Naive B cell (primary cell): ENCODE results near the gene WIPF3. TPM values are rescaled to one million over a fixed set of nuclear protein-coding genes. Genes with fewer than 3 reads are reported as not detected.

ENCODE experiments used
- ATAC-seq, 2 donors: fragments of 150-1000 bp; cut with Tn5 transposase; 2 replicates each; pipeline ENCODE4 v1.10.0; 2021; ENCODE audit warnings: low read depth in 2 of 2, mild to moderate bottlenecking in 2 of 2, moderate library complexity in 2 of 2
- DNase-seq: peaks from one replicate; pipeline ENCODE4 v3.0.0; 2022
- H3K27ac Mint-ChIP-seq, 6 donors: one replicate each; pipeline ENCODE4 v1.8.0; 2020 to 2022; ENCODE audit warnings: mild to moderate bottlenecking in 6 of 6, mixed read lengths in 6 of 6, moderate library complexity in 5 of 6, inconsistent platforms in 2 of 6
- H3K27me3 Mint-ChIP-seq, 3 donors: one replicate each; pipeline ENCODE4 v1.8.0; 2021 to 2022; ENCODE audit warnings: mixed read lengths in 3 of 3, mild to moderate bottlenecking in 1 of 3
- H3K36me3 Mint-ChIP-seq, 2 donors: one replicate each; pipeline ENCODE4 v1.8.0; 2020 to 2022; ENCODE audit warnings: mixed read lengths in 2 of 2, inconsistent platforms in 1 of 2, mild to moderate bottlenecking in 1 of 2
- H3K4me1 Mint-ChIP-seq, 3 donors: one replicate each; pipeline ENCODE4 v1.8.0; 2020 to 2022; ENCODE audit warnings: mixed read lengths in 3 of 3, inconsistent platforms in 1 of 3, mild to moderate bottlenecking in 1 of 3, moderate library complexity in 1 of 3
- H3K4me3 Mint-ChIP-seq, 8 donors: one replicate each; pipeline ENCODE4 v1.8.0; 2020 to 2022; ENCODE audit warnings: mild to moderate bottlenecking in 8 of 8, mixed read lengths in 8 of 8, moderate library complexity in 8 of 8, inconsistent platforms in 2 of 8
- H3K9me3 Mint-ChIP-seq, 7 donors: one replicate each; pipeline ENCODE4 v1.8.0; 2020 to 2022; ENCODE audit warnings: mixed read lengths in 7 of 7, mild to moderate bottlenecking in 5 of 7, inconsistent platforms in 2 of 7, moderate library complexity in 1 of 7
- polyA plus RNA-seq, 6 donors: library from polyadenylated mRNA; unstranded; fragments of 300-500 nt; fragmentation: Illumina TruSeq; gene quantifications; one replicate each; pipeline ENCODE4 v1.2.3, GENCODE V29; 2021; ENCODE audit warnings: low read depth in 6 of 6

The WIPF3 gene
- polyA plus RNA-seq, 6 donors from 2014 or later = 0.16 TPM; not detected in 5

DNA sequence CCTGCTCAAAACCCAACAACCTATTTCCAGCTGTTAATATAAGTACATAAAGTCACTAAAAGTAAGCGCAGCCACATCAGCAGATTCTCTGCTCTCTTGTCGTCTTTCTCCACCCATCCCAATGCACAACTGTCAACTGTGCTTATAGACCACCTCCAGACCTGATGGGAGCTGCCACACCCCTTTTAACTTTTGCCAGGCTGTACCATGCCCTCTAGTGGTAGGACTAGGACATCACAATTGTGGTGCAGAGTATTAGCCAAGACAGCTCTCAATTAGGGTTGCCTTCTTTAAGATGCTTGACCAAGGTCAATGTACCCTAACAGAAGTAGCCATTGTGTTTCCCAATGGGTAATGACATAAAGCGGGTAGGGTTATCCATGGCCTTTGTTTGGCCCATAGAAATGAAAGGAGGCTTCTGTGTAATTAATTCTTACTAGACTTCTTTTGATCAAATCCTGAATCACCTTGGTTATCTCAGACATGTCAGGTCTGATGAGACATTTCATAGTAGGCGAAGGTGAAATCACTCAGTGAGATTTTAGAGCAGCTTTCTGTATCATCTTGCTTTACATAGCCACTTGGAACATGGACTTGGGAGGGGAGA, 115.2 kb downstream of the WIPF3 start:
- Mint-ChIP-seq H3K4me3 (no peak overlapping the region), H3K36me3 (peaks cover 6 to 19% of the 10 kb centered on the region in 2 donors), H3K27ac (peak overlapping the region in 1 of 6 donors; percentile 65), H3K9me3 (no peaks in the 10 kb centered on the region), H3K4me1 (peaks cover 0 to 4% (median 0%) of the 10 kb centered on the region in 3 donors), H3K27me3 (no peaks in the 10 kb centered on the region)
- DNase-seq = peak; percentile 38
- ATAC-seq = peak; percentile 80 to 85

DNA sequence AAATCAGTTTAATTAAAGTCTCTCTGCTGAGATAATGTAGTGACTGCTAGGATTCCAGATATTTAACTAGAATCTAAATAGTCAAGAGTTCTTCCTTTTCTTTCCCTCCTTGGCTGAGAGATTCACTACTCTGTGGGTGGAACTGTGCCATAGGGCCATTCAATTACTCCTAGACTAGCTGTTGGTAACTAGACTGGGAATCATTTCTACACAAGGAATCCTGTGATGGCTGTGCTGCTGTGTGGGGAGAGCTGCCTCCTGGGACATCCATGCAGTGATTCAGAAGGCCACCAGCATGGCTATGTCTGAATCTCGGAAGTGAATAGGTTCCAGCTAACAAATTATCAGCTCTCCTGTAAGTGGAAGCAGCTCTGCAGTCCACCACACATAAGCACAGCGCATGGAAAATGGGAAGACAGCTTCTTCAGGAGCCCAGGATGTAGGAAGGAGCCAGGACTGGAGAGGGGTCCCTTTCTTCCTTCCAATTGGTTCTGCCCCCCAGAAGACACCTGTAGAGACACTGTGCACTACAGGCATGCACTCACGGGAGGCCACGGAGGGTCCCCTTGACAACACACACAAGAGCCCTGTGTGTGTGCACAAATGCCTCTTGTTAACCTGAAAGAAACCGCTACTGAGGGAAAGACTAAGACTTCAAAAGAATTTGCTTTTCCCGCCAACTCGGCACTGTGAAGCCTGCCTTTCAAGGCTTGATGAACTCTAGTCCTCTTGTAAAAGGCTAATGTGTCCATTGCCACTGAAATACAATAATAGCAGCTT, 116.8 kb downstream of the WIPF3 start:
- Mint-ChIP-seq H3K9me3 (no peaks in the 10 kb centered on the region), H3K36me3 (peaks cover 6 to 19% of the 10 kb centered on the region in 2 donors), H3K4me1 (peaks cover 0 to 4% (median 0%) of the 10 kb centered on the region in 3 donors), H3K4me3 (no peak overlapping the region), H3K27me3 (no peaks in the 10 kb centered on the region), H3K27ac (peak overlapping the region in 1 of 6 donors; percentile 29)
- ATAC-seq (no peak), DNase-seq (no peak)

- H3K27ac Mint-ChIP-seq = peak overlapping the region in 2 of 6 donors; percentile 6 to 68
- H3K9me3 Mint-ChIP-seq = no peaks in the 10 kb centered on the region
- peaks cover 0 to 4% (median 0%) of the 10 kb centered on the region in 3 donors for H3K4me1 Mint-ChIP-seq
- DNase-seq = no peak
- peaks cover 6 to 19% of the 10 kb centered on the region in 2 donors for H3K36me3 Mint-ChIP-seq
- H3K4me3 Mint-ChIP-seq = no peak overlapping the region
- H3K27me3 Mint-ChIP-seq = no peaks in the 10 kb centered on the region
- ATAC-seq = no peak
Observed at GRCh38 chr7:29924006-29924405, 117.7 kb downstream of the WIPF3 start.

DNA sequence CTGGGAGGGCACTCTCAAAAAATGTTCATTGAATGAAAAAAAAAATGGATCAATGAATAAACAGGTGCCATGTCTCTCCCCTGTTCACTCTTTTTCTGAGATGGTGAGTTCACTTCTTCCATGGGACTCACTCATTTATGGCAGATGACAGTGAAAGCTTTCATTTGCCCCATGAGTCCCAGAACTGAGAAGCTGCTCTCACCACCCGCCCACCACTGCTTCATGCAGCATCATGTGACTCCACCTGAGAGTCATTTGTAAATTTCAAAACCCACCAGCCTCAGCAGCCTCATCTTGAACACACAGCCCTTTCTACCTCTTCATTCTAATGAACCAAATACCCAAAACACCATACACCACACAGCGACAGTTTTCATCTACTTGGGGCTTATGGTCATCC, 118.4 kb downstream of the WIPF3 start:
- Mint-ChIP-seq H3K27me3 (no peaks in the 10 kb centered on the region), H3K36me3 (peaks cover 6 to 19% of the 10 kb centered on the region in 2 donors), H3K27ac (peak overlapping the region in 1 of 6 donors; percentile 68), H3K9me3 (no peaks in the 10 kb centered on the region), H3K4me1 (peaks cover 0 to 4% (median 0%) of the 10 kb centered on the region in 3 donors), H3K4me3 (no peak overlapping the region)
- ATAC-seq (no peak), DNase-seq (no peak)

GRCh38 chr7:29926216-29926615, 119.9 kb downstream of the WIPF3 start:
- H3K36me3 Mint-ChIP-seq = peaks cover 6 to 19% of the 10 kb centered on the region in 2 donors

DNA sequence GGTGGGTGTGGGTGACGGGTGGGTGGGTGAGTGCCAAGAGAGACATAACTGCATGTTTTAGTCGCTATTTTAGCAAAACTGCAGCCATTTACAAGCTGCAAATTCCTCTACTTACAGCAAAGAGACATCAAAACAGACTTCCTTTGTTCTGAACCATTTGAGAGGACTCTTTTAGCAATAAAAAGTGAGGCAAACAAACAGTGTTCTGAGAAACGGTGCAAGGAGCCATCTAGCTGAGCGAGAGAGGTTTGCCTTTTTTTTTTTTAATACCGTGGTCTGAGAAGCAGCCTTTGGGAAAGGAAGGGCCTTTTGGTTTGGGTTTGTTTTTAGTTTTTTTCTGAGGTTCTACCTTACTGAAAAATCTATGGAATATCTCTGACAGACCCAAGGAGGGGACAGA, 120.4 kb downstream of the WIPF3 start:
- Mint-ChIP-seq H3K4me1 (no peaks in the 10 kb centered on the region), H3K4me3 (peak overlapping the region in 1 of 8 donors; percentile 25), H3K9me3 (no peaks in the 10 kb centered on the region), H3K27me3 (no peaks in the 10 kb centered on the region), H3K36me3 (peaks cover 6 to 19% of the 10 kb centered on the region in 2 donors), H3K27ac (no peak overlapping the region)
- DNase-seq (no peak), ATAC-seq (no peak)

More at GRCh38 chr7:29926216-29926615, 119.9 kb downstream of the WIPF3 start:
- Mint-ChIP-seq H3K9me3 (no peaks in the 10 kb centered on the region), H3K27me3 (no peaks in the 10 kb centered on the region), H3K4me1 (peaks cover 0 to 3% (median 0%) of the 10 kb centered on the region in 3 donors), H3K27ac (no peak overlapping the region), H3K4me3 (no peak overlapping the region)
- DNase-seq (no peak), ATAC-seq (no peak)

DNA sequence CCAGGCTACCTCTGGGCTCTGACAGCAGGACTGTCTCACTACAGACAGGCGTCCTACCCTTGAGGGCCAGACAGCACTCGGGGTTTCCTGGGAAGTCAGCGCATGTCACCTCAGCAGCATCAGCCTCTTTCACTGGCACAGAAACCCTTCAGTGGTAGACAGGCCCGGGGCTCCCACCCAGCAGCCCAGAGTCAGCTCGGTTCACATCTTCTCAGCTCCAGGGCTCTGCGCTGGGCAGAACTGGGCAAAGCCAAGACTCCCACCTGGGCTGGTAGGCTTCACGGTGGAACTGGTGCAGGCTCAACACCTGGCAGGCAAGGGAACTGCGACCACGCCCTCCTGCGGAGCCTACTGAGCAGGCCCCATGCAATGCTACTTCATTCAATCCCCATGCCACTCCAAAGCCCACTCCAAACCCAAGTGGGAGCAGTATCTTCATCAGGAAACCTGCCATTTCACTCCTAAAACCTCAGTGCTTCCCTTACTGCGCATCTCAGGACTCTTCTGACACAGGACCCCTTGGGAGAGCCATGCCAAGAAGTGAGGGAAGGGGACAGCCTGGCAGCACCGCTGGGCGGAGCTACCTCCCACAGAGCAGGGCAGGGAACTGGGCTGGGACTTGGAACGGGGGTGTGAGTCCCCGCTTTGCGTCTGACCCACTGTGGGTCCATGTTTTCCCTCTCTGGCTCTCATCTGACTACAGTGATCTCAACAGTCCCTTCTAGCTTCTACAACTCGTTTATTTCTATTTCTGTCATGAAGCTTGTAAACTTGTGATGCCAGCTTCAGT, 122.9 kb downstream of the WIPF3 start:
- ATAC-seq (no peak), DNase-seq (no peak)
- no peaks in the 10 kb centered on the region for H3K27me3 Mint-ChIP-seq
- H3K27ac Mint-ChIP-seq = no peak overlapping the region
- no peaks in the 10 kb centered on the region for H3K9me3 Mint-ChIP-seq
- H3K4me3 Mint-ChIP-seq = peak overlapping the region in 1 of 8 donors; percentile 22
- no peaks in the 10 kb centered on the region for H3K4me1 Mint-ChIP-seq
- H3K36me3 Mint-ChIP-seq = peaks cover under 1 to 17% of the 10 kb centered on the region in 2 donors

GRCh38 chr7:29935111-29935510, 128.8 kb downstream of the WIPF3 start:
- Mint-ChIP-seq H3K36me3 (peaks cover 10 to 13% of the 10 kb centered on the region in 2 donors), H3K27me3 (no peaks in the 10 kb centered on the region), H3K4me3 (no peak overlapping the region), H3K27ac (no peak overlapping the region), H3K9me3 (peaks cover 0 to 5% (median 0%) of the 10 kb centered on the region in 7 donors), H3K4me1 (no peaks in the 10 kb centered on the region)
- DNase-seq = no peak
- ATAC-seq = no peak

- no peak for DNase-seq
- H3K36me3 Mint-ChIP-seq = peaks cover 10 to 13% of the 10 kb centered on the region in 2 donors
- peaks cover 0 to 5% (median 0%) of the 10 kb centered on the region in 7 donors for H3K9me3 Mint-ChIP-seq
- H3K4me1 Mint-ChIP-seq = no peaks in the 10 kb centered on the region
- H3K27me3 Mint-ChIP-seq = no peaks in the 10 kb centered on the region
- H3K27ac Mint-ChIP-seq = no peak overlapping the region
- no peak for ATAC-seq
- H3K4me3 Mint-ChIP-seq = no peak overlapping the region
Observed at GRCh38 chr7:29937132-29937531, 130.8 kb downstream of the WIPF3 start.

DNA sequence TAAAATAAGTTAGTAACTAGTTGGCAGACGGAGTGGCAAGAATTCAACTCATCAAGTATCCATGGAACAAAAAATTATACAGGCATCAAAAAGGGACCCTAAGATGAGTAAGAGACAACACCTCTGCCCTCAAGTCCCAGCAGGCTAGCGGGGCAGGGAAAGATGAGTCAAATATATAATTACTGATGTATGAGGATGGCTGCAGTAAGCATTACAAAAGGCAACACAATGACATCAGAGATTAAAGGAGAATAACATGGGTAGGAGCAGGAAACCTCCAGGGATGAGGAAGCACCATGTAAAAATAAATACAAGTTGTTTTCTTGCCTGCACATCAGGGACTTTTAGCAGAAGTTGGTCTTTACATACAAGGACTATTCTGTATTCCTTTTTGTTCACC, 133.9 kb downstream of the WIPF3 start:
- H3K4me1 Mint-ChIP-seq = no peaks in the 10 kb centered on the region
- H3K27ac Mint-ChIP-seq = no peak overlapping the region
- H3K27me3 Mint-ChIP-seq = no peaks in the 10 kb centered on the region
- DNase-seq = no peak
- H3K9me3 Mint-ChIP-seq = peaks cover 0 to 5% (median 0%) of the 10 kb centered on the region in 7 donors
- H3K36me3 Mint-ChIP-seq = peaks cover 12 to 22% of the 10 kb centered on the region in 2 donors
- no peak overlapping the region for H3K4me3 Mint-ChIP-seq
- ATAC-seq = no peak

GRCh38 chr7:29945259-29945809, 139.0 kb downstream of the WIPF3 start:
- ATAC-seq (no peak), DNase-seq (no peak)
- Mint-ChIP-seq H3K4me3 (no peak overlapping the region), H3K9me3 (no peaks in the 10 kb centered on the region), H3K27ac (no peak overlapping the region), H3K4me1 (no peaks in the 10 kb centered on the region), H3K27me3 (no peaks in the 10 kb centered on the region), H3K36me3 (peaks cover 25 to 27% of the 10 kb centered on the region in 2 donors)

GRCh38 chr7:29946428-29947186, 140.3 kb downstream of the WIPF3 start:
- Mint-ChIP-seq H3K27ac (peak overlapping the region in 1 of 6 donors; percentile 62), H3K36me3 (peaks cover 27 to 37% of the 10 kb centered on the region in 2 donors), H3K27me3 (no peaks in the 10 kb centered on the region), H3K4me3 (no peak overlapping the region), H3K9me3 (peaks cover 0 to 3% (median 0%) of the 10 kb centered on the region in 7 donors), H3K4me1 (no peaks in the 10 kb centered on the region)
- no peak for DNase-seq
- no peak for ATAC-seq
